Measurements from ENCODE around the gene CTF1. TPM values are rescaled to one million over a fixed set of nuclear protein-coding genes. Genes with fewer than 3 reads are reported as not detected.

The CTF1 gene
- polyA plus RNA-seq, 1 experiment, result 22.2 TPM

GRCh38 chr16:30924076-30924912 lies 27.9 kb downstream of the CTF1 start:
- Histone ChIP-seq H3K36me3 (ENCODE audit: control insufficient read depth, insufficient read depth, low read length) (peaks cover 14% of the 10 kb centered on the region), H3K4me3 (ENCODE audit: low read depth, low read length) (peak overlapping the region; percentile 79), H3K27me3 (ENCODE audit: control insufficient read depth, insufficient read depth, low read length) (no peaks in the 10 kb centered on the region)
- no peak for DNase-seq (ENCODE audit: low read depth)
- ChIA-PET POLR2A (interaction anchor here (0.5 kb wide), 1 partner anchor 19 kb away, joined by 7 read pairs; no protein-coding TSS in a partner anchor), CTCF (interaction anchor here (1.0 to 1.8 kb wide), 4 partner anchors 11 to 79 kb away, joined by 3 to 16 read pairs (median 6); no protein-coding TSS in a partner anchor)
- no peak for TF ChIP-seq CTCF (IDR thresholded peaks at IDR 0.05; ENCODE audit: insufficient read depth, low read depth, low read length)

DNA sequence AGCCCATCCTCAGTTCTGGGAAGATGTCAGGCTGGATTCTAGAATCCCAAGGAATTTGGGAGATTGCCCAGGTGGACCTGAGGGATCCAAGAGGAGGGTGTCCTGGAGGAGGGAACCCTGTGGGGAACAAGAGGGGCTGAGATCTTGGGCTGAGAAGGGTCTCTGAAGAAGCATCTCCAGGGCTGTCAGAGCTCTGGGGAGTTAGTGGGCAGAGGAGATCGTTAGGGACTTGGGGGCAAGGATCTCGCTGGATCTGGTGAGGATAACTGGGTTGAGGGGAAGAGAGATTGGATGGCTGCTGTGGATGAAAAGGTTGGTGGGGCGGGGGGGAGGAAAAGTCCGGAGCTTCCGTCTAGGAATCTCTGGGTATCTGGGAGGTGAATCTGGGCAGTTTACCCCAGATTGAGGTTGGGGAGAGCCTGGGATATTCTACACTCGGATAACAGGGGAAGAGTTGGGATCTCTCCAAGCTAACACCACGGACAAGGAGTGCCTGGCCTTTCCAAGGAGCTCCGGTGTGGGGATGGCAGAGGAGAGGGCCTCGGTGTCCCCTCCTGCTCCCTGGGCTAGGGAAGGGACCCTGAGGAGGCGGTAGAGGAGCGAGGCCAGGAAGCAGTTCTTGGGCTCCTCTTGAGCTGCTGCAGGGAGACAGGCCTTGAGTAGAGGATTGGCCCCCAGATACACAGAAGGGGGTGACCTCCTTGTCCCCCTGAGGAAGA lies 28.7 kb downstream of the CTF1 start:
- CTCF ChIA-PET, result interaction anchor here (1.0 to 6.6 kb wide), 6 partner anchors 10 to 80 kb away, joined by 3 to 40 read pairs (median 8); no protein-coding TSS in a partner anchor

GRCh38 chr16:30925632-30925987 lies 29.2 kb downstream of the CTF1 start:
- Histone ChIP-seq H3K27me3 (ENCODE audit: control insufficient read depth, insufficient read depth, low read length) (no peaks in the 10 kb centered on the region), H3K4me3 (ENCODE audit: low read depth, low read length) (peak overlapping the region; percentile 79), H3K36me3 (ENCODE audit: control insufficient read depth, insufficient read depth, low read length) (peaks cover 23% of the 10 kb centered on the region)
- TF ChIP-seq CTCF (IDR thresholded peaks at IDR 0.05; ENCODE audit: insufficient read depth, low read depth, low read length), result no peak
- no peak for DNase-seq (ENCODE audit: low read depth)
- ChIA-PET POLR2A (no interaction called here), CTCF (interaction anchor here (1.4 to 6.6 kb wide), 5 partner anchors 10 to 112 kb away, joined by 3 to 40 read pairs (median 9); no protein-coding TSS in a partner anchor)

More for the DNA sequence above, 28.7 kb downstream of the CTF1 start:
- POLR2A ChIA-PET, result no interaction called here
- Histone ChIP-seq H3K27me3 (ENCODE audit: control insufficient read depth, insufficient read depth, low read length) (no peaks in the 10 kb centered on the region), H3K36me3 (ENCODE audit: control insufficient read depth, insufficient read depth, low read length) (peaks cover 18% of the 10 kb centered on the region), H3K4me3 (ENCODE audit: low read depth, low read length) (peak overlapping the region; percentile 79)
- TF ChIP-seq CTCF (IDR thresholded peaks at IDR 0.05; ENCODE audit: insufficient read depth, low read depth, low read length), result no peak
- no peak for DNase-seq (ENCODE audit: low read depth)

- CTCF ChIA-PET, result interaction anchor here (1.4 to 6.6 kb wide), 3 partner anchors 12 to 112 kb away, joined by 3 to 40 read pairs (median 6); no protein-coding TSS in a partner anchor
- POLR2A ChIA-PET, result no interaction called here
Observed at GRCh38 chr16:30925995-30926811, 29.8 kb downstream of the CTF1 start.

More at GRCh38 chr16:30925995-30926811, 29.8 kb downstream of the CTF1 start:
- no peak for DNase-seq (ENCODE audit: low read depth)
- Histone ChIP-seq H3K36me3 (ENCODE audit: control insufficient read depth, insufficient read depth, low read length) (peaks cover 27% of the 10 kb centered on the region), H3K4me3 (ENCODE audit: low read depth, low read length) (no peak overlapping the region), H3K27me3 (ENCODE audit: control insufficient read depth, insufficient read depth, low read length) (no peaks in the 10 kb centered on the region)
- TF ChIP-seq CTCF (IDR thresholded peaks at IDR 0.05; ENCODE audit: insufficient read depth, low read depth, low read length), result no peak
